Measurements from ENCODE around the gene ASPG.

ASPG gene

GRCh38 chr14:104139460-104140212 is 54.1 kb downstream of the ASPG start:
- H3K4me3 ChIP-seq (ENCODE audit: low read length): no peak overlapping the region
- no peaks in the 10 kb centered on the region for H3K36me3 ChIP-seq (ENCODE audit: control insufficient read depth, insufficient read depth, low read length)
- no peaks in the 10 kb centered on the region for H3K9me3 ChIP-seq (ENCODE audit: control insufficient read depth, low read length)
- H3K9ac ChIP-seq (ENCODE audit: low read length): no peak overlapping the region
- H3K27me3 ChIP-seq (ENCODE audit: control insufficient read depth, insufficient read depth, low read length): peaks cover 54% of the 10 kb centered on the region
- H3K4me1 ChIP-seq (ENCODE audit: control insufficient read depth, insufficient read depth, low read length): peaks cover 31% of the 10 kb centered on the region

- Histone ChIP-seq H3K9me3 (ENCODE audit: control insufficient read depth, low read length) (no peaks in the 10 kb centered on the region), H3K27me3 (ENCODE audit: control insufficient read depth, insufficient read depth, low read length) (peaks cover 49% of the 10 kb centered on the region), H3K4me1 (ENCODE audit: control insufficient read depth, insufficient read depth, low read length) (peaks cover 31% of the 10 kb centered on the region), H3K4me3 (ENCODE audit: low read length) (no peak overlapping the region), H3K9ac (ENCODE audit: low read length) (no peak overlapping the region), H3K36me3 (ENCODE audit: control insufficient read depth, insufficient read depth, low read length) (no peaks in the 10 kb centered on the region)
These were observed 54.6 kb downstream of the ASPG start for GRCh38 chr14:104140213-104140462.

- H3K9ac ChIP-seq (ENCODE audit: low read length): no peak overlapping the region
- no peaks in the 10 kb centered on the region for H3K36me3 ChIP-seq (ENCODE audit: control insufficient read depth, insufficient read depth, low read length)
- peaks cover 44% of the 10 kb centered on the region for H3K27me3 ChIP-seq (ENCODE audit: control insufficient read depth, insufficient read depth, low read length)
- no peaks in the 10 kb centered on the region for H3K9me3 ChIP-seq (ENCODE audit: control insufficient read depth, low read length)
- peaks cover 31% of the 10 kb centered on the region for H3K4me1 ChIP-seq (ENCODE audit: control insufficient read depth, insufficient read depth, low read length)
- no peak overlapping the region for H3K4me3 ChIP-seq (ENCODE audit: low read length)
These were observed 55.2 kb downstream of the ASPG start for GRCh38 chr14:104140463-104141331.

GRCh38 chr14:104141621-104142091 is 56.2 kb downstream of the ASPG start:
- no peak overlapping the region for H3K4me3 ChIP-seq (ENCODE audit: low read length)
- no peaks in the 10 kb centered on the region for H3K9me3 ChIP-seq (ENCODE audit: control insufficient read depth, low read length)
- peaks cover 27% of the 10 kb centered on the region for H3K4me1 ChIP-seq (ENCODE audit: control insufficient read depth, insufficient read depth, low read length)
- peaks cover 36% of the 10 kb centered on the region for H3K27me3 ChIP-seq (ENCODE audit: control insufficient read depth, insufficient read depth, low read length)
- no peak overlapping the region for H3K9ac ChIP-seq (ENCODE audit: low read length)
- no peaks in the 10 kb centered on the region for H3K36me3 ChIP-seq (ENCODE audit: control insufficient read depth, insufficient read depth, low read length)

GRCh38 chr14:104142136-104142945 is 56.8 kb downstream of the ASPG start:
- peaks cover 21% of the 10 kb centered on the region for H3K4me1 ChIP-seq (ENCODE audit: control insufficient read depth, insufficient read depth, low read length)
- no peak overlapping the region for H3K4me3 ChIP-seq (ENCODE audit: low read length)
- H3K36me3 ChIP-seq (ENCODE audit: control insufficient read depth, insufficient read depth, low read length): no peaks in the 10 kb centered on the region
- H3K9ac ChIP-seq (ENCODE audit: low read length): no peak overlapping the region
- H3K9me3 ChIP-seq (ENCODE audit: control insufficient read depth, low read length): no peaks in the 10 kb centered on the region
- peaks cover 29% of the 10 kb centered on the region for H3K27me3 ChIP-seq (ENCODE audit: control insufficient read depth, insufficient read depth, low read length)

GRCh38 chr14:104142946-104143470 is 57.5 kb downstream of the ASPG start:
- no peaks in the 10 kb centered on the region for H3K36me3 ChIP-seq (ENCODE audit: control insufficient read depth, insufficient read depth, low read length)
- H3K27me3 ChIP-seq (ENCODE audit: control insufficient read depth, insufficient read depth, low read length): peaks cover 23% of the 10 kb centered on the region
- H3K4me3 ChIP-seq (ENCODE audit: low read length): no peak overlapping the region
- no peak overlapping the region for H3K9ac ChIP-seq (ENCODE audit: low read length)
- H3K9me3 ChIP-seq (ENCODE audit: control insufficient read depth, low read length): no peaks in the 10 kb centered on the region
- peaks cover 16% of the 10 kb centered on the region for H3K4me1 ChIP-seq (ENCODE audit: control insufficient read depth, insufficient read depth, low read length)

GRCh38 chr14:104143521-104144452 is 58.3 kb downstream of the ASPG start:
- H3K4me1 ChIP-seq (ENCODE audit: control insufficient read depth, insufficient read depth, low read length): peaks cover 14% of the 10 kb centered on the region
- peaks cover 17% of the 10 kb centered on the region for H3K27me3 ChIP-seq (ENCODE audit: control insufficient read depth, insufficient read depth, low read length)
- no peaks in the 10 kb centered on the region for H3K36me3 ChIP-seq (ENCODE audit: control insufficient read depth, insufficient read depth, low read length)
- no peak overlapping the region for H3K9ac ChIP-seq (ENCODE audit: low read length)
- no peaks in the 10 kb centered on the region for H3K9me3 ChIP-seq (ENCODE audit: control insufficient read depth, low read length)
- no peak overlapping the region for H3K4me3 ChIP-seq (ENCODE audit: low read length)

- Histone ChIP-seq H3K4me3 (ENCODE audit: low read length) (no peak overlapping the region), H3K36me3 (ENCODE audit: control insufficient read depth, insufficient read depth, low read length) (no peaks in the 10 kb centered on the region), H3K9ac (ENCODE audit: low read length) (no peak overlapping the region), H3K27me3 (ENCODE audit: control insufficient read depth, insufficient read depth, low read length) (peaks cover 11% of the 10 kb centered on the region), H3K9me3 (ENCODE audit: control insufficient read depth, low read length) (no peaks in the 10 kb centered on the region), H3K4me1 (ENCODE audit: control insufficient read depth, insufficient read depth, low read length) (peaks cover 10% of the 10 kb centered on the region)
These were observed 58.9 kb downstream of the ASPG start for GRCh38 chr14:104144453-104144790.

GRCh38 chr14:104144911-104145825 is 59.7 kb downstream of the ASPG start:
- Histone ChIP-seq H3K27me3 (ENCODE audit: control insufficient read depth, insufficient read depth, low read length) (peaks cover 6% of the 10 kb centered on the region), H3K36me3 (ENCODE audit: control insufficient read depth, insufficient read depth, low read length) (no peaks in the 10 kb centered on the region), H3K9me3 (ENCODE audit: control insufficient read depth, low read length) (no peaks in the 10 kb centered on the region), H3K9ac (ENCODE audit: low read length) (no peak overlapping the region), H3K4me3 (ENCODE audit: low read length) (no peak overlapping the region), H3K4me1 (ENCODE audit: control insufficient read depth, insufficient read depth, low read length) (peaks cover 5% of the 10 kb centered on the region)

GRCh38 chr14:104145826-104146601 is 60.5 kb downstream of the ASPG start:
- Histone ChIP-seq H3K36me3 (ENCODE audit: control insufficient read depth, insufficient read depth, low read length) (no peaks in the 10 kb centered on the region), H3K27me3 (ENCODE audit: control insufficient read depth, insufficient read depth, low read length) (peaks cover 3% of the 10 kb centered on the region), H3K9ac (ENCODE audit: low read length) (no peak overlapping the region), H3K4me3 (ENCODE audit: low read length) (no peak overlapping the region), H3K9me3 (ENCODE audit: control insufficient read depth, low read length) (no peaks in the 10 kb centered on the region), H3K4me1 (ENCODE audit: control insufficient read depth, insufficient read depth, low read length) (peaks cover 5% of the 10 kb centered on the region)
